HCT116 (cell line): ENCODE measurements around the gene POFUT2. TPM values are rescaled to one million over a fixed set of nuclear protein-coding genes. Genes with fewer than 3 reads are reported as not detected.

Source experiments
- ATAC-seq: fragments of 200-7000 bp; cut with Tn5 transposase; 2 replicates; pipeline ENCODE4 v1.9.1; 2020; ENCODE audit warnings: mild to moderate bottlenecking, moderate library complexity
- BruUV-seq: library from RNA; stranded (reverse); fragments of 400-500 nt; replicated peaks from 2 replicates; lab custom pipeline; 2021; lab: Mats Ljungman, UMichigan
- CTCF ChIA-PET: fragments of 300-600 bp; sonication (Branson Sonifier 250); formaldehyde crosslinking; loops from one replicate; lab custom pipeline; 2021; ENCODE audit warnings: antibody characterized with exemption; lab: Charles Lee
- POLR2A ChIA-PET: fragments of 300-600, 350-600 bp; sonication (Branson Sonifier 250); formaldehyde crosslinking; loops from one replicate; lab custom pipeline; 2021; ENCODE audit warnings: antibody characterized with exemption; lab: Charles Lee
- RAD21 ChIA-PET, 2 experiments: fragments of 300-600 bp; sonication (Branson Sonifier 250); formaldehyde crosslinking; loops; one replicate each; lab custom pipeline; 2023; ENCODE audit warnings: low total read pairs in 2 of 2; ENCODE audit not compliant: uncharacterized antibody in 2 of 2, unreplicated experiment in 2 of 2, low non-redundant PET in 1 of 2; lab: Charles Lee
- DNase-seq: peaks from one replicate; pipeline ENCODE4 v3.0.0-alpha.2; 2010; ENCODE audit warnings: low read depth, low spot score
- H2AFZ ChIP-seq: fragments of 200-600 bp; shearing (Covaris generic), sonication (generic); 2 replicates; pipeline ENCODE4 v1.6.1; 2017; ENCODE audit warnings: low read depth, mixed run types, mixed read lengths, antibody characterized with exemption, low read length; ENCODE audit not compliant: poor library complexity, severe bottlenecking
- H3K27ac ChIP-seq: 2 replicates; pipeline ENCODE4 v1.5.1; 2012; ENCODE audit warnings: low read depth, low read length
- H3K27me3 ChIP-seq: fragments of 200-600 bp; sonication (generic); 2 replicates; pipeline ENCODE4 v1.6.1; 2016; ENCODE audit warnings: mixed run types, low read length, mixed read lengths; ENCODE audit not compliant: insufficient read depth
- H3K36me3 ChIP-seq, 2 experiments: fragments of 200-500 bp in 1 of 2; fragments of 200-600 bp in 1 of 2; sonication (Bioruptor generic) in 1 of 2; sonication (generic) in 1 of 2; 2 replicates each; pipeline versions ENCODE4 v1.5.1 to v1.6.1; 2014 to 2016; ENCODE audit warnings: low read length in 2 of 2, inconsistent platforms in 1 of 2, mixed read lengths in 1 of 2, mixed run types in 1 of 2; ENCODE audit not compliant: insufficient read depth in 2 of 2, control insufficient read depth in 1 of 2
- H3K4me1 ChIP-seq, 2 experiments: fragments of 200-600 bp in 1 of 2; sonication (generic) in 1 of 2; 2 replicates each; pipeline versions ENCODE4 v1.5.1 to v1.6.1; 2012 to 2017; ENCODE audit warnings: low read length in 2 of 2, inconsistent platforms in 1 of 2, mild to moderate bottlenecking in 1 of 2, mixed read lengths in 1 of 2, mixed run types in 1 of 2, moderate library complexity in 1 of 2; ENCODE audit not compliant: insufficient read depth in 2 of 2, control insufficient read depth in 1 of 2
- H3K4me2 ChIP-seq: fragments of 200-600 bp; sonication (generic); 2 replicates; pipeline ENCODE4 v1.6.1; 2017; ENCODE audit warnings: mixed run types, low read length, mixed read lengths
- H3K4me3 ChIP-seq, 2 experiments: fragments of 200-600 bp in 1 of 2; sonication (generic) in 1 of 2; replicated peaks in 1 of 2; 2 replicates each; pipeline ENCODE4 v1.5.1; 2011 to 2016; ENCODE audit warnings: low read length in 2 of 2, control low read depth in 1 of 2, low read depth in 1 of 2, mild to moderate bottlenecking in 1 of 2, mixed read lengths in 1 of 2, mixed run types in 1 of 2
- H3K79me2 ChIP-seq: fragments of 200-600 bp; sonication (generic); 2 replicates; pipeline ENCODE4 v1.6.1; 2017; ENCODE audit warnings: mild to moderate bottlenecking, mixed run types, low read length, moderate library complexity, mixed read lengths; ENCODE audit not compliant: insufficient read depth
- H3K9ac ChIP-seq: fragments of 200-600 bp; sonication (generic); 2 replicates; pipeline ENCODE4 v1.6.1; 2016; ENCODE audit warnings: low read length, mixed read lengths
- H3K9me2 ChIP-seq: fragments of 200-600 bp; sonication (generic), shearing (Covaris generic); 2 replicates; pipeline ENCODE4 v1.6.1; 2017; ENCODE audit warnings: mixed run types, mild to moderate bottlenecking, moderate library complexity; ENCODE audit not compliant: insufficient read depth
- H3K9me3 ChIP-seq, 2 experiments: fragments of 200-500 bp in 1 of 2; fragments of 200-600 bp in 1 of 2; sonication (Bioruptor generic) in 1 of 2; sonication (generic) in 1 of 2; 2 replicates each; pipeline ENCODE4 v1.6.1; 2014 to 2017; ENCODE audit warnings: low read length in 2 of 2, mixed read lengths in 2 of 2, inconsistent platforms in 1 of 2, low read depth in 1 of 2, mild to moderate bottlenecking in 1 of 2, mixed run types in 1 of 2, moderate library complexity in 1 of 2; ENCODE audit not compliant: control insufficient read depth in 1 of 2, insufficient read depth in 1 of 2
- H4K20me1 ChIP-seq: fragments of 200-600 bp; sonication (generic), shearing (Covaris generic); 2 replicates; pipeline ENCODE4 v1.6.1; 2017; ENCODE audit warnings: mixed run types, mild to moderate bottlenecking, moderate library complexity; ENCODE audit not compliant: insufficient read depth
- CBX3 ChIP-seq: IDR thresholded peaks from 2 replicates; pipeline ENCODE4 v1.6.1; 2012; ENCODE audit warnings: low read depth
- EGR1 ChIP-seq: IDR thresholded peaks from 2 replicates; pipeline ENCODE4 v1.6.1; 2012; ENCODE audit warnings: low read depth
- ELF1 ChIP-seq: IDR thresholded peaks from 2 replicates; pipeline ENCODE4 v1.6.1; 2012; ENCODE audit warnings: low read depth, borderline replicate concordance
- FOSL1 ChIP-seq: IDR thresholded peaks from 2 replicates; pipeline ENCODE4 v1.6.1; 2012; ENCODE audit warnings: low read depth
- POLR2A ChIP-seq: IDR thresholded peaks from 2 replicates; pipeline ENCODE4 v1.7.0; 2011; ENCODE audit warnings: borderline replicate concordance; ENCODE audit not compliant: insufficient read depth, insufficient read length; ENCODE audit errors: extremely low read depth
- RAD21 ChIP-seq: IDR thresholded peaks from 2 replicates; pipeline ENCODE4 v1.6.1; 2012; ENCODE audit warnings: low read depth, mild to moderate bottlenecking
- REST ChIP-seq: IDR thresholded peaks from 2 replicates; pipeline ENCODE4 v1.6.1; 2012; ENCODE audit warnings: low read depth
- SIN3A ChIP-seq: IDR thresholded peaks from 2 replicates; pipeline ENCODE4 v1.6.1; 2012; ENCODE audit warnings: low read depth
- SP1 ChIP-seq: IDR thresholded peaks from 2 replicates; pipeline ENCODE4 v1.6.1; 2012; ENCODE audit warnings: low read depth
- TCF7L2 ChIP-seq: IDR thresholded peaks from 2 replicates; pipeline ENCODE4 v1.7.0; 2011; ENCODE audit warnings: borderline replicate concordance, inconsistent platforms; ENCODE audit not compliant: insufficient read depth, insufficient read length; ENCODE audit errors: extremely low read depth
- YY1 ChIP-seq: IDR thresholded peaks from 2 replicates; pipeline ENCODE4 v1.6.1; 2011; ENCODE audit warnings: low read length, low read depth, moderate library complexity, mild to moderate bottlenecking; ENCODE audit not compliant: insufficient replicate concordance; ENCODE audit errors: extremely low read depth
- ZBTB33 ChIP-seq: IDR thresholded peaks from 2 replicates; pipeline ENCODE4 v1.6.1; 2011; ENCODE audit warnings: mild to moderate bottlenecking, low read length, moderate library complexity; ENCODE audit not compliant: insufficient replicate concordance; ENCODE audit errors: extremely low read depth
- intact Hi-C: fragments of 100-400 bp; cut with micrococcal nuclease; formaldehyde crosslinking; loops from 2 replicates; pipeline ENCODE4 v1.10.0; 2022
- total RNA-seq: library from RNA; stranded (reverse); gene quantifications from one replicate; pipeline ENCODE4 v1.2.1, GENCODE V29; 2021; ENCODE audit not compliant: unreplicated experiment
- TF ChIP-seq, protein P1 (sequence below), 3 experiments: fragments of 200-600 bp in 1 of 3; sonication (generic) in 1 of 3; IDR thresholded peaks in 2 of 3; conservative IDR thresholded peaks in 1 of 3; 2 replicates each; pipeline ENCODE4 v1.5.1; 2012 to 2017; ENCODE audit warnings: low read depth in 2 of 3, low read length in 2 of 3, antibody characterized with exemption in 1 of 3, borderline replicate concordance in 1 of 3, control low read depth in 1 of 3, mild to moderate bottlenecking in 1 of 3, mixed read lengths in 1 of 3, mixed run types in 1 of 3, moderate library complexity in 1 of 3; ENCODE audit not compliant: insufficient read depth in 1 of 3
- TF ChIP-seq, protein P2 (sequence below): IDR thresholded peaks from 2 replicates; pipeline ENCODE4 v1.6.1; 2012

Gene POFUT2
- total RNA-seq, 1 experiment from 2014 or later = 20.5 TPM

DNA sequence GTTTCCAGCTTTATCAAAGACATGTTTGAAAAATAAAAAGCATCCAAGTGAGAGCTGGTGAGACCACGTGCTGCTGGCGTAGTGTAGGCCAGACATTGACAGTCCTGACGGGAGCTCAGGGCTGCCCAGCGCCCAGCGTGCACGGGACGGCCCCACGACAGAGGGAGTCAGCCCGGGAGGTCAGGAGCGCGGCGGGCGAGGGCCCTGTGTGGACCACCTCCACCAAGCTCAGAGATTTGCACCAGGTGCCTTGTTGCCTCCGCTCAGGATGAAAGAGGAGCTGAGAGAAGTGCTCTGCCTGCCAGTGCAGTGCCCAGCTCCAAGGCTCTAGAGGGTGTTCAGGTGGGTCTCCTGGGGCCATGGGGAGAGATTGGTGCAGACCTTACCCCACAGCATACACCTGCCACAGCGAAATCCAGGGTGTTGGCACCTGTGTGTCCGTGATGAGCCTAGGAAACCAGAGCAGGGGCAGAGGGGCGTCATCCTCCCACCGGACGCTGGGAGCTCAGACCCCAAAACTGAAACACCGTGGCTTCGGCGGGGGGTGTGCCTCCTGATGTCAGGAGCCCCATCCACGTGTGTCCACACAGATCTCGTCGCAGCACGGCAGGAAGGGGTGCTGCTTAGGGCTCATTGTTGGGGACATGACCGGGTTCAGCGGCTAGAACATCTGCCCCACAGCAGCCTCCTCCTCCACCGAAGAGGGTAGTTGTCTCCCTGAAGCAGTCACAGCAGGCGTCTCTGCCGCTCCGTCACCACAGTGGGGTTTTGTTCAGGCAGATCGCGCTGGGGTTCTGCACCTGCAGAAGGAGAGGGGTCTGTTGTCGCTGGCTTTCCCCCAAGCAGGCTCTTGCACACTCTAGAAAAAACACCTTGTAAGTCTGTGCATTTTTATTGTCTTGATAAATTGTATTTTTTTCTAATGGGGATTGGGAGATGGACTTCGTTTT, 64.2 kb downstream of the POFUT2 start:
- no TSS peak for BruUV-seq
- RAD21 ChIA-PET = no interaction called here

More for the DNA sequence above, 64.2 kb downstream of the POFUT2 start:
- intact Hi-C loops = no loop called here
- ATAC-seq (no peak), DNase-seq (no peak)
- POLR2A ChIA-PET = no interaction called here
- H3K36me3 ChIP-seq = no peaks in the 10 kb centered on the region
- CTCF ChIA-PET = no interaction called here
- no peaks in the 10 kb centered on the region for H3K27me3 ChIP-seq
- H3K9me3 ChIP-seq = no peaks in the 10 kb centered on the region
- H4K20me1 ChIP-seq = no peaks in the 10 kb centered on the region
- TF ChIP-seq, protein P1, sequence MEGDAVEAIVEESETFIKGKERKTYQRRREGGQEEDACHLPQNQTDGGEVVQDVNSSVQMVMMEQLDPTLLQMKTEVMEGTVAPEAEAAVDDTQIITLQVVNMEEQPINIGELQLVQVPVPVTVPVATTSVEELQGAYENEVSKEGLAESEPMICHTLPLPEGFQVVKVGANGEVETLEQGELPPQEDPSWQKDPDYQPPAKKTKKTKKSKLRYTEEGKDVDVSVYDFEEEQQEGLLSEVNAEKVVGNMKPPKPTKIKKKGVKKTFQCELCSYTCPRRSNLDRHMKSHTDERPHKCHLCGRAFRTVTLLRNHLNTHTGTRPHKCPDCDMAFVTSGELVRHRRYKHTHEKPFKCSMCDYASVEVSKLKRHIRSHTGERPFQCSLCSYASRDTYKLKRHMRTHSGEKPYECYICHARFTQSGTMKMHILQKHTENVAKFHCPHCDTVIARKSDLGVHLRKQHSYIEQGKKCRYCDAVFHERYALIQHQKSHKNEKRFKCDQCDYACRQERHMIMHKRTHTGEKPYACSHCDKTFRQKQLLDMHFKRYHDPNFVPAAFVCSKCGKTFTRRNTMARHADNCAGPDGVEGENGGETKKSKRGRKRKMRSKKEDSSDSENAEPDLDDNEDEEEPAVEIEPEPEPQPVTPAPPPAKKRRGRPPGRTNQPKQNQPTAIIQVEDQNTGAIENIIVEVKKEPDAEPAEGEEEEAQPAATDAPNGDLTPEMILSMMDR (IDR thresholded peaks at IDR 0.05 in 2 of 3, conservative IDR thresholded peaks at IDR 0.05 in 1 of 3; ENCODE audit: borderline replicate concordance in 1 of 3, insufficient read depth in 1 of 3, low read depth in 2 of 3, low read length in 2 of 3) = no peak
- TF ChIP-seq REST (no peak), RAD21 (no peak), ZBTB33 (no peak), CBX3 (no peak), TCF7L2 (no peak), FOSL1 (no peak), SIN3A (no peak), ELF1 (no peak), SP1 (no peak), YY1 (no peak), POLR2A (no peak), EGR1 (no peak)
- TF ChIP-seq, protein P2, sequence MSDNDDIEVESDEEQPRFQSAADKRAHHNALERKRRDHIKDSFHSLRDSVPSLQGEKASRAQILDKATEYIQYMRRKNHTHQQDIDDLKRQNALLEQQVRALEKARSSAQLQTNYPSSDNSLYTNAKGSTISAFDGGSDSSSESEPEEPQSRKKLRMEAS = no peak
- no peak overlapping the region for H3K4me2 ChIP-seq
- no peak overlapping the region for H3K9ac ChIP-seq
- H3K27ac ChIP-seq = no peak overlapping the region
- no peaks in the 10 kb centered on the region for H3K9me2 ChIP-seq
- H2AFZ ChIP-seq = no peak overlapping the region
- peaks cover 18 to 21% of the 10 kb centered on the region in 2 experiments for H3K4me1 ChIP-seq
- no peak overlapping the region for H3K4me3 ChIP-seq
- H3K79me2 ChIP-seq = no peaks in the 10 kb centered on the region
